Activated T-cell treated with anti-CD3 and anti-CD28 coated beads, Interleukin-2, amount 50 U/mL, for 1 hour (primary cell): Measurements from ENCODE around the gene CFL1.
A peak's percentile ranks its signal among the peaks of the same experiment; 100 is the strongest.

Experiments used
- DNase-seq: peaks from one replicate; pipeline ENCODE4 v3.0.0-alpha.2; 2020

The CFL1 gene

DNA sequence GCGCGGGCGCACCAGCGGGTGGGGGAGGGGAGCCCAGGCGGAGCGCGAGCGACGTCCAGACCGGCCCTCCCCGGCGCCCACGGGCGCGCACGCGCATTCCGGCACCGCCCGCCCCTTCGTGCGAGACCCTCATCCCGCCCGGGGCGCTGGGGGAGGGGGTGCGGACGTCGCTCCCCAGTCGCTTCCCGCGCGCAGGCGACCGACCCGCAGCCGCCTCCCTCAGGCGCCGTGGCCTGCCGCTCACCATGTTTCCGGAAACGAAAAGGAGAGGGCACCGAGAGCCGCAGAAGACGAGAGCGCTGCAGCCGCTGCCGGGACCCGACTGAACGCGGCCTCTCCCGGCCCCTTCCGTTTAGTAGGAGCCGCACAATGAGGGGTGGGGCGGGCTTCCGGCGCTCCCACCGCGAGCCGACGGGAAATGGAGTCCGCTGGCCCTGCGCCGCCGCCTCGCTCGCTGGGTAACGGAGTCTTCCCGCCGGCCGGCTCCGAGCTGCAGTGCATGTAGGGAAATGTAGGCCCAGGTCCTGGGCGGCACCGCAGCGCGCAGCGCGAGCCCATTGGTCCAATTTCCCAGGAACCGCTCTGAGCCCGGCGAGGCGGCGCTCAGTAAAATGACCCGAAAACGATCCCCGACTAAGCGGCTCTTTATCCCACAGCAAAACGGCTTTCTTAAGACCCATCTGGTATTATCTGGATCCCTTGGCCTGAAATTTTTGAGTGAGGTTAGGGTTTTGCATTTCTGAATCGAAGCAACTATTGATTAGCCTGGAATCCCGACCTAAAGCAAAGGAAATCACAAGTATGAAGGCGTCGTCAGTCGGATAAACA lies at the start of gene CFL1:
CFL1 (minus strand) TSS at position 328 of the 828 bp plus-strand sequence; CDS start at position 247, 81 bp downstream.
- peak; percentile 95 for DNase-seq

- DNase-seq: no peak
These were observed 48.6 kb upstream of the CFL1 start for GRCh38 chr11:65906602-65907001.

DNA sequence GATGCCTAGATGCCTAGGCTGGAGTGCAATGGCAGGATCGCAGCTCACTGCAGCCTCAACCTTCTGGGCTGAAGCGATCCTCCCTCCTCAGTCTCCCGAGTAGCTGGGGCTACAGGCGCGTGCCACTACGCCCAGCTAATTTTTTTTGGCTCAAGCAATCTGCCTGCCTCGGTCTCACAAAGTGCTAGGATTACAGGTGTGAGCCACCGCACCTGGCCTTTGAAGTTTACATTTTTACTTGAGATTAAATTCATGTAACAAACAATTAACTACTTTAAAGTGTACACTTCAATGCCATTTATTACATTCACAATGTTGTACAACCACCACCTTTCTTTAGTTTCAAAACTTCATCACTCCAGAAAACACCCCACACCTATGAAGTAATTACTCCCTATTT lies 45.7 kb upstream of the CFL1 start:
- no peak for DNase-seq

- DNase-seq: no peak
These were observed 45.1 kb upstream of the CFL1 start for GRCh38 chr11:65903068-65903481.

GRCh38 chr11:65900899-65901180 lies 42.9 kb upstream of the CFL1 start:
- DNase-seq: no peak

- peak; percentile 93 for DNase-seq
These were observed 42.3 kb upstream of the CFL1 start, which contains the start of gene FOSL1 for GRCh38 chr11:65900125-65900898. FOSL1 (minus strand) TSS chr11:65900388; CDS start chr11:65900339, 49 bp downstream.

- peak; percentile 69 for DNase-seq
These were observed 41.6 kb upstream of the CFL1 start for GRCh38 chr11:65899356-65900124.

DNA sequence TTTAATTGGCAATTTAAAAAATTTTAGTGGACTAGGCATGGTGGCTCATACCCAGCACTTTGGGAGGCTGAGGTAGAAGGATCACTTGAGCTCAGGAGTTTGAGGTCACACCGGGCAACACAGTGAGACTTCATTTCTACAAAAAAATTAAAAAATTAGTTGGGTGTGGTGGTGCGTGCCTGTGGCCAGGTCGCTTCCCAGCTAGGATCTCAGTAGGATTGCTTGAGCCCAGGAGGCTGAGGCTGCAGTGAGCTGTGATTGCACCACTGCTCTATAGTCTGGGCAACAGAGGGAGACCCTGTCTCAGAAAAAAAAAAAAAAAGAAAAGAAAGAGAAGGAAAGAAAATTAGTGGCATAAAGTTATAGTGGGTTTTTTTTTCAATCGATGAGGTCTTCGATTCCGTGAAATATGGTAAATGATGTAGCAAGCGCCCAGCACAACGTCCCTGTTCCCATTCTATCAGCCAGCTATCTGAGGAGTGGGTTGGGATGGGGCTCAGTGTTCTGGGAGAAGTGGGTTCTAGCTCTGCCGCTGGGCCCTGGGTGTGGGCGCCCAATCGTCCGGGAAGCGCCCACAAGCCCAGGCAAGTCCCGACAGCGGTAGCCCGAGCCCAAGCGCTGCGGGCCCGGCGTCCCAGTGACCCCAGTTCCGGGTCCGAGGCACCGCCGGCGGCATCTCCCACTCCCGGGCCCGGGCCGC lies 40.8 kb upstream of the CFL1 start:
- no peak for DNase-seq

DNA sequence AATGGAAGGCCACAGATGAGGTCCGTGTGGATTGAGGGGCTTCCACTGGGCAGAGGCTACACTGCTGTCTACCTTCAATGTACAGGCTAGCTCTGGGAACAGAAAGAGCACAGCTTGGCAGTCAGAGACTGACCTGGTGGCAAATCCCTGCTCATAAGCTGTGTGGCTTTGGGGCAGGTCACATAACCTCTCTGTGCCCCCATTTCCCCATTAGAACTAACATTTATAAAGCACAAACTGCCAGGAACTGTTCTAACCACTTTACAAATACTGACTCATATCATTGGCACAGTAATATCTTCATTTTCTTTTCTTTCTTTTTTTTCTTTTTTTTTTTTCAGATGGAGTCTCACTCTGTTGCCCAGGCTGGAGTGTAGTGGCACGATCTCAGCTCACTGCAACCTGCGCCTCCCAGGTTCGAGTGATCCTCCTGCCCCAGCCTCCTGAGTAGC lies 39.1 kb upstream of the CFL1 start:
- DNase-seq: no peak

DNA sequence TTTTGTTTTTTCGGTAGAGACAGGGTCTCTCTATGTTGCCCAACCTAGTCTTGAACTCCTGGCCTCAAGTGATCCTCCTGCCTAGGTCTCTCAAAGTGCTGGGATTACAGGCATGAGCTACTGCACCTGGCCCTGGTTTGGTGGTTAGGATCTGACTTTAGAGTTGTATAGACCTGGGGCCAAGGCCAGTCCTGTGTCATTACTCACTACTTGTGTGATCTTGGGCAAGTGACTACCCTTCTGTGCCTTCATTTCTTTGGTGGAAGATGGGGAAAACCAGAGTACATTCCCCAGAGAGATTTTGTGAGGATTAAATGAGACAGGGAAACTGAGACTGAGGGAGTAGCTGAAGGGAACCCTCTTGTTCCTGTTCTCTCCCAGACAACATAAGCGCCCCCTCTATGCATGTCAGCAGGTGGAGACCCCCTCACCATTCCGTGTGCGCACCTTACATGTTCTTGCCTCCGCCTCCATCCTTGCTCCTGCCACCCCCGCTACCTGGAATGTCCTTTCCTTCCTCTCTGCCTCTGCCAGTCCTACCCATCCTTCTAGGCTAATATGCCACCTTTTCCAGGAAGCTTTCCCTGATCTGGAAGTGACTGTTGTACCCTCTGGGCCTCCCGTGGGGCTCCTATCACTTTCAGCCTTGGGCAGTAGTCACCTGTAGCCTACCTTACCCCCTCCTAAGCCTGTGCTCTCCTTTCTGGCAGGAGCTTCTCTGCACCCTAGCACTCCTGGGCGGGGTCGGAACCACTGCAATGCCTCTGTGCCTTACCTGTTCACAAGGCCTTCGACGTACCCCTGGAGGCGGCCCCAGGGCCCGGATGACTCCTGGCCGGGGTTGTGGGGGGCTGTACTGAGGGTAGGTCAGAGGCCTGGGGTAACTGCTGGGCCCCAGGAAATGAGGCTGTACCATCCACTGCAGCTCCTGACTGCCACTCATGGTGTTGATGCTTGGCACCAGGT lies 38.3 kb upstream of the CFL1 start:
- DNase-seq: no peak

- DNase-seq: no peak
These were observed 37.6 kb upstream of the CFL1 start for GRCh38 chr11:65895482-65895981.

GRCh38 chr11:65894034-65894591 lies 36.1 kb upstream of the CFL1 start:
- DNase-seq: peak; percentile 46

GRCh38 chr11:65892661-65893317 lies 34.8 kb upstream of the CFL1 start:
- no peak for DNase-seq

GRCh38 chr11:65892137-65892540 lies 34.2 kb upstream of the CFL1 start:
- peak; percentile 49 for DNase-seq

DNA sequence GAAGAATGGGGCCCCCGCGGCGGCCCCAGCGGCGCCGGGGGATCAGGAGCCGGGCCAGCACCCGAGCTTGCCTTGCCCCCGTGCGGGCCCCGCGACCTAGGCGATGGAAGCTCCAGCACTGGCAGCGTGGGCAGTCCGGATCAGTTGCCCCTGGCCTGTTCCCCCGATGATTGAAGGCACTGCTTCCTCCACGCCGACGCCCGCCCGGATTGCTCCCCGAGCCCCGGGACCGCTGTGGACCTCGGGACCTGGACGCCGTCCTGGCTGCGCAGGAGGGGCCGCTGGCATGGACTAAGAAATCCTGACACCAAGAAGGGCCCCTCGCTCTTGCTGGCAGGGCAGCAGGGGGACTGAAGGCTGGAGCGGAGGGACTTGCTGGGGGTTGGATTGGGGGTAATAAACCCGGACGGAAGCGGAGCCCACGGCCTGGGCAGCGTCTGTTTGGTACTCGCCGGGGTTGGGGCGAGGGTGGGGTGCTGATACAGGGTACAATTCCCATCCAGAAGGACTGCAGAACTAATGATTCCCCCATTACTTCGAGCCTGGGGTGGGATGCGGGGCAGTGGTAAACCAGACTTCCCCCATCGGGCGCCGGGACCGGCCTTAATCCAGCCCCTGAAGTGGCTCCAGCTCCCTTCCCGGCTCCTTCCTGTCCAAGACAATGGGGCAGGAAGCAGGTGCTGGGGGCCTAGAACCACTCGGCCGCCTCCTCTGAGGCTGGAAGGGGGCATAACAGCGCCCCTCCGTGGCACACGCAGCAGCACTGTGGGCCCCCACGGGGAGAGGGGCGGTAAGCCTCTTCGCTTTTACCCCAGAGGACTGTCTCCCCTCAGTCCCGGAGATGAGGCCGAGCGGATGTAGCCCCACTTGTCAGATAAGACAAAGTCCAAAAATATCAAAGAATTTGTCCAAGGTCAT lies 33.5 kb upstream of the CFL1 start:
- DNase-seq: peak; percentile 50

- peak; percentile 99 for DNase-seq
These were observed 32.6 kb upstream of the CFL1 start, which contains the start of gene CCDC85B for GRCh38 chr11:65890324-65891218. CCDC85B (plus strand) TSS chr11:65890673; CDS start chr11:65890784, 111 bp downstream.

GRCh38 chr11:65888163-65888814 lies 30.3 kb upstream of the CFL1 start, which contains the start of gene FIBP:
FIBP (minus strand) TSS chr11:65888471; CDS start chr11:65888418, 53 bp downstream.
- DNase-seq: peak; percentile 94
